Kidney tubule cell (primary cell): ENCODE measurements around the gene SIRPB2.

Experiments
- DNase-seq: peaks from one replicate; pipeline ENCODE4 v3.0.0-alpha.2; 2018; ENCODE audit warnings: low spot score

Gene SIRPB2

GRCh38 chr20:1440024-1440423 lies 51.2 kb downstream of the SIRPB2 start:
- DNase-seq = peak; percentile 44

DNA sequence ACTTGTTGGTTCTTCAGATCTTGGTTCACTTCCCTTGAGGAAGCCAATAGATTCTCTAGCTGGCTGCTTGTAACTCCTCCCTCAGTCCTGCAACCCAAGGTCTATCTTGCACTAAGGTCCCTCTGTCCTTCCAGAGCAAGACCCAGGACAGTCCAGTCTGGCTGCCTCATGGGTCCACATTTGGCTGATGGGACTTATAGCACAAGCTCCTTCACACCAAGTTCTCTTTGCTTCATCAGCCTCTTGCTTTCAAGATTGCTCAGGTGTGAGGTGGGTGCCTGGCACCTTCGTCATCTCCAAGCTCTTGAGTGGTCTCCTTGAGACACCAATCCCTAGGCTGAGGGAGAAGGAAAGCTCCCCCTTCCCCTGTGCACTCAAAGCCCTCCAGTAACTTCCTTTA lies 52.9 kb downstream of the SIRPB2 start:
- no peak for DNase-seq

- peak; percentile 76 for DNase-seq
These were observed 53.9 kb downstream of the SIRPB2 start for GRCh38 chr20:1437235-1437904.

DNA sequence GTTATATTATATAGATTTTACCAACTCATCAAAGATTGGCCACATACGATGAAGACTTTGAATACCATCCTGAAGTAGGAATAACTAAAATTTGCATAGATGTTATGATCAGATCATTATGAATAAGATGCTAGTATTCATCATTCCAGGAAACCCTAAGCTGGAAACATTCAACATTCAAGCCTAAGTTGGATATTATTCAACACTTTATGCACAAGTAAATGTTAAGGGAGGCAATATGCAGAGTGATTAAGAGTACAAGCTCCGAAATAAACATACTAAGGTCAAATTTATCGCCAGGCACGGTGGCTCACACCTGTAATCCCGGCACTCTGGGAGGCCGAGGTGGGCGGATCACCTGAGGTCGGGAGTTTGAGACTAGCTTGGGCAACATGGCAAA lies 55.0 kb downstream of the SIRPB2 start:
- no peak for DNase-seq

DNA sequence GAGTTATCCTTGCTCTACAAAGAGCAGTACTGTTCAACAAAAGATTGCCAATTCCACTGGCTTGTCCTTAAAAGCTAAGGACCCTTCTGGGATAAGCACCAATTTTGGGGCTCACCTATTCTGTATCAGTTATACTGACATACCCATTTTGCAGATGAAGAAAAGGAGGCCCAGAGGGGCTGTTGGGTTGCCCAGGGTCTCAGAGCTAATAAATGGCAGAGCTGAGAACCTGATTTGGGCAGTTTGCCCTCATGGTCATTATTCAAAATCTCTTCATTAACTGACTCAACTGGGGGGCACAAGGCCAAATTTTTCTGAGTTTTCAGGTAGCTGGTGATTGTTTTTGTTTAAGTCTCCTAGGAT lies 55.9 kb downstream of the SIRPB2 start:
- no peak for DNase-seq

DNA sequence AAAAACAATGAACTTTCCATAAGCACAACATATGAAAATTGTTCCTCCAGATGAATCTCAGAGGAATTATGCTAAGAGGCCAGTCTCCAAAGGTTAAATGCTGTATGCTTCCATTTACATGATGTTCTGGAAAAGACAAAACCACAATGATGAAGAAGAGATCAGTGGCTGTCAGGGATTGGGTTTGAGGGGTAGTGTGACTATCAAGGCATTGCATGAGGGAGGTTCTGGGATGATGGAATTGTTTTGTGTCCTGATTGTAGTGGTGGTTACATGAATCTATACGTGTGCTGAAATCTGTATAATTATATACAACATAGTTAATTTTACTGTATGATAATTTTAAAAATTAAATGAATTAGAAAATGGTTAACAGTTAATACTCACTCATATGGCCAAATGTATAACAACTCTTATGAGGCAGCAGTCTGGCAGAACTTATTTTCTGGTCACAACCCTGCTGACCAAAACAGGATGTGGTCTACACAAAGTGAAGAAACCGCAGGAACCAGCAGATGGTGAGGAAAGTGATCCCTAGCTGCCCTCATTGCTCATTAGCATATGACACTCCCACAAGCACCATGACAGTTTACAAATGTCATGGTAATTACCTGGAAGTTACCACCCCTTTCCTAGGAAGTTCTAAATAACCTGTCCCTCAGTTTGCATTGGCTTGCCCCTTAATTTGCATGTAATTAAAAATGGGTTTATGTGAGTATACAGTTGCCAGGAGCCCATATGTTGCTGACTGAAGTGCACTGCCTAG lies 56.5 kb downstream of the SIRPB2 start:
- peak; percentile 58 for DNase-seq

DNA sequence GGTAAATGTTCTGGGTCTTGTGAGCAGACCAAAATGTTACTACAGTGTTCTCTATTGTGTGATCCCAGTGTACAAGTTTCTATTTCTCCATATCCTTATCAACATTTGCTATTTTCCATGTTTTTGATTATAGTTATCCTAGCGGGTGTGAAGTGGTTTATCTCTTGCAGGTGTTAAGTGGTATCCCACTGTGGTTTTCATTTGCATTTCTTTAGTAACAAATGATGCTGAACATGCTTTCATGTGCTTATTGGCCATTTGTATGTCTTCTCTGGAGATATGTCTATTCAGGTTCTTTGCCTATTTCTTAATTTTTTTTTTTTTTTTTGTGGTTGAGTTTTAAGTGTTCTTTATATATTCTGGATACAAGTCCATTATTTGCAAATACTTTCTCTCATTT lies 60.1 kb downstream of the SIRPB2 start:
- no peak for DNase-seq

DNA sequence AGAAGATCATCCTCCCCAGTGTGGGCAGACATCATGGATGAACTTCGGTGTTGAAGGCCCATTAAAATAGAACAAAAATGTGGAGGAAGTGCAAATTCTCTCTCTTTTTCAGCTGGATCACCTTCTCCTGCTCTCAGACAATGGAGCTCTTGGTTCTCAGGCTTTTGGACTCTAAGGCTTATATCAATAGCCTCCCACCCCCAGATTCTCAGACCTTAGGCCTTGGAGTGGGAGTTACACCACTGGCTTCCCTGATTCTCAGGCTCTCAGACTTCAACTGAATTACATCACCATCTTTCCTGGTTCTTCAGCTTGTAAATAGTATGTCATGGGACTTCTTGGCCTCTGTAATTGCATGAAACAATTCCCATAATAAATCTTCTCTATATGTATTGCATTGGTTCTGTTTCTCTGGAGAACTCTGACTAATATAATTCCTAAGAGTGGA lies 61.2 kb downstream of the SIRPB2 start:
- DNase-seq = no peak

DNA sequence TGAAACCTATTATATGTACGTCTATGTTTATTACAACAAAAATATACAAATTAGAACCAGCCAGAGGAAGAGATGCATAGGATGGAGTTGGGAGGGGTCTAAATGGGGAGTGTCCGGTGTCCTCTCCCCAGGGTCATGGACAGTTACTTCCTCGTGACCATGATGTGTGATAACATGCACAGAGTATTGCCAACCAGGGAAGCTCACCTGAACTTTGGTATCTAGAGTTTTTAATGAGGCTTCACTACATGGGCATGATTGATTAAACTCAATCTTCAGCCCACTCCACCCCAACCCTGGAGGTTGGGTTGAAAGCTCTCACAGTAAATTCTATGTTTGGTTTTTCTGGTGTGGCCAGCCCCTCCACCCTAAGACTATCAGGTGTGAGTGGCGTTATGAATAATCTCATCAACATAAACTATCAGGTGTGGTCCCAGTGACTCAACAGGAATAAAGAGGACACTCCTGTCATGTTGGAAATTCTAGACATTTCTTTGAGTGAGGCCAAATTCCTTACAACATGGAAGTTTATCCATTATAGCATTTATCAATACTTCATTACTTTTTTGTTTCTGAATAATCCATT lies 62.0 kb downstream of the SIRPB2 start:
- DNase-seq = no peak

DNA sequence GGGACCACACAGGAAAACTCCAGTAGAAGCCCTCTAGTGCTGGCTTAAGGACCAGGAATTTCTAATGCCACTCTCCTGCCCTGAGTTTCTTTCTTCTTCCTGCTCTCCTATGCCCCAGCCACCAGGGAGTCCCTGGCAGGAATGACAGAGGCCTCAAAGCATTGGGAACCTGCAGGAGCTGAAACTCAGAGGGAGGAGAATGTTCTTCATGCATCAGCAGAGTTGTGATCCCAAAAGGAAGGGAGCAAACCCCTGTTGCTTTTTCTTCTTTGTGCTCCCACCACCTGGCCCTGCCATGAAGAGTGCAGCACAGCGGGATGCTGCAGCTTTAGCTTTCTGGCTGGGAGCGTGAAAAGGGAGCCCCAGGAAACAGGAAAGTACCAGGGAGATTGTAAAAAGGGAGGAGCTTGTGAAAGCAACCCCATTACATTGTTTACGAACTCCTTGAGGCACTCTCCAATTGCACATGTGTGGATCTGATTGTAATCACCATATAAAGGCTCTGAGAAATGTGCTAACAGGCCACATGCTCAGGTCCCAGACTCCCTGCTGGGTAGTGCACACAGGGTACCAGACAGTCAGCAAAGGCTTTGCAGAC lies 63.7 kb downstream of the SIRPB2 start:
- DNase-seq = peak; percentile 41

DNA sequence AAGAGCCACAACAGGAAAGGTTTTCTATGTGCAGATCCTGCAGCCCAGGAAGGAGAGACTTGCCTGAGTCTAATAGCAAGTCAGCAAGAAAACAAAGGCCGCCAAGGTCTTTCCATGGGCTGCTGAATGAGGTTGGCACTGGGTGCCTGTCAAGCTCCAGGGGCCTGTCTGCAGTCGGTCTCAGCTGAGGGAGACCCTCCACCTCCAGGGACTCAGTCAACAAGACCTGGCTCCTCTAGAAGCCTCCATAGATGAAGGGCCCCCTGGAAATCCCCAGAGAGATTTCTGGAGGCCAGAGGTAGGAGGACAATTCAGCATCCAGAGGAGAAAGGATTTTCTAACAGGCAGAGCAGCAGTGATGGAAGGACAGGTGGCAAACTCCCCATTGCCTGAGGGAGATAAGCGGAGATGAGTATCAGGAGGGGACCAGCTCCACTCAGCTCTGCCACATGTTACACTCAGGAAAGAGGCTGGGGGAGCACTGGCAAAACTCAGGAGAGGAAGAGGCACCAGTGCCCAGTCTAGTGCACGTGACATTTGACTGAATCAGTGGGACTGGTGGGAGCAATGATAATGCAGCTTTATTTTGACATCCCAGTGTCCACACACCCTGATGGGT lies 64.9 kb downstream of the SIRPB2 start:
- no peak for DNase-seq
